B cell (primary cell): ENCODE data around the gene ANOS1.

Source experiments
- EZH2 ChIP-seq: IDR thresholded peaks from 2 replicates; pipeline ENCODE4 v1.6.1; 2012; ENCODE audit warnings: borderline replicate concordance, low read depth, mild to moderate bottlenecking, moderate library complexity, low read length; ENCODE audit not compliant: insufficient read depth, poor library complexity, severe bottlenecking
- TF ChIP-seq, protein P1 (sequence below): fragments of 200-600 bp; IDR thresholded peaks from one replicate; pipeline ENCODE4 v1.8.0; 2022; ENCODE audit warnings: antibody characterized with exemption, mild to moderate bottlenecking

GRCh38 chrX:8741981-8742380, 10.0 kb upstream of the ANOS1 start:
- no peak for TF ChIP-seq EZH2
- TF ChIP-seq, protein P1, sequence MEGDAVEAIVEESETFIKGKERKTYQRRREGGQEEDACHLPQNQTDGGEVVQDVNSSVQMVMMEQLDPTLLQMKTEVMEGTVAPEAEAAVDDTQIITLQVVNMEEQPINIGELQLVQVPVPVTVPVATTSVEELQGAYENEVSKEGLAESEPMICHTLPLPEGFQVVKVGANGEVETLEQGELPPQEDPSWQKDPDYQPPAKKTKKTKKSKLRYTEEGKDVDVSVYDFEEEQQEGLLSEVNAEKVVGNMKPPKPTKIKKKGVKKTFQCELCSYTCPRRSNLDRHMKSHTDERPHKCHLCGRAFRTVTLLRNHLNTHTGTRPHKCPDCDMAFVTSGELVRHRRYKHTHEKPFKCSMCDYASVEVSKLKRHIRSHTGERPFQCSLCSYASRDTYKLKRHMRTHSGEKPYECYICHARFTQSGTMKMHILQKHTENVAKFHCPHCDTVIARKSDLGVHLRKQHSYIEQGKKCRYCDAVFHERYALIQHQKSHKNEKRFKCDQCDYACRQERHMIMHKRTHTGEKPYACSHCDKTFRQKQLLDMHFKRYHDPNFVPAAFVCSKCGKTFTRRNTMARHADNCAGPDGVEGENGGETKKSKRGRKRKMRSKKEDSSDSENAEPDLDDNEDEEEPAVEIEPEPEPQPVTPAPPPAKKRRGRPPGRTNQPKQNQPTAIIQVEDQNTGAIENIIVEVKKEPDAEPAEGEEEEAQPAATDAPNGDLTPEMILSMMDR, result no peak
